A549 (cell line): Measurements from ENCODE around the gene SSH2. TPM values are rescaled to one million over a fixed set of nuclear protein-coding genes. Genes with fewer than 3 reads are reported as not detected.

Experiments used
- ATAC-seq, 2 experiments: fragments of 200-7000 bp in 1 of 2; fragments of >200 bp in 1 of 2; cut with Nextera tagmentation in 1 of 2; cut with Tn5 transposase in 1 of 2; 3 replicates each; pipeline versions ENCODE4 v1.8.0 to v1.9.1; 2018 to 2020; ENCODE audit warnings: mild to moderate bottlenecking in 1 of 2, moderate library complexity in 1 of 2
- CTCF ChIA-PET: fragments of 300-600 bp; sonication (Branson Sonifier 250); formaldehyde crosslinking; extraction: SDS; loops from one replicate; lab custom pipeline; 2021; ENCODE audit warnings: antibody characterized with exemption, inconsistent platforms; lab: Yijun Ruan, JAX
- POLR2A ChIA-PET: fragments of 350-600 bp; formaldehyde crosslinking; extraction: SDS; loops from one replicate; lab custom pipeline; 2021; ENCODE audit warnings: antibody characterized with exemption, inconsistent platforms; lab: Yijun Ruan, JAX
- DNase-seq, 2 experiments: peaks; one replicate each; pipeline versions ENCODE4 v3.0.0 to v3.0.0-alpha.2; 2011 to 2016; ENCODE audit warnings: low read depth in 1 of 2, low spot score in 1 of 2
- FAIRE-seq: peaks from 2 replicates; lab custom pipeline; 2011; peaks lifted over from hg19 to GRCh38; lab: Jason Lieb, UNC
- H3K27ac ChIP-seq, 2 experiments: fragments of >200 bp; sonication (Bioruptor Twin); formaldehyde crosslinking; 3 replicates each; pipeline ENCODE4 v1.5.1; 2016 to 2017
- H3K4me1 ChIP-seq: fragments of >200 bp; sonication (Bioruptor Twin); formaldehyde crosslinking; 3 replicates; pipeline ENCODE4 v1.6.1; 2016
- H3K4me2 ChIP-seq: fragments of >200 bp; sonication (Bioruptor Twin); formaldehyde crosslinking; 3 replicates; pipeline ENCODE4 v1.6.1; 2016
- H3K4me3 ChIP-seq: fragments of >200 bp; sonication (Bioruptor Twin); formaldehyde crosslinking; 3 replicates; pipeline ENCODE4 v1.5.1; 2016
- H3K9me3 ChIP-seq: fragments of >200 bp; sonication (Bioruptor Twin); formaldehyde crosslinking; 3 replicates; pipeline ENCODE4 v1.6.1; 2016
- BHLHE40 ChIP-seq: IDR thresholded peaks from 2 replicates; pipeline ENCODE4 v1.6.1; 2012; ENCODE audit warnings: low read depth, low read length, inconsistent platforms
- CBX2 ChIP-seq: fragments of 200-600 bp; sonication (generic); IDR thresholded peaks from 2 replicates; pipeline ENCODE4 v1.6.1; 2016; ENCODE audit warnings: low read depth, mild to moderate bottlenecking, borderline replicate concordance
- CBX8 ChIP-seq: fragments of 200-600 bp; sonication (generic); IDR thresholded peaks from 2 replicates; pipeline ENCODE4 v1.6.1; 2016
- CHD2 ChIP-seq: fragments of 150-350 bp; IDR thresholded peaks from 2 replicates; pipeline ENCODE4 v1.6.1; 2014; ENCODE audit warnings: low read length; ENCODE audit not compliant: partially characterized antibody
- EHF ChIP-seq: fragments of 250-450 bp; sonication (Bioruptor Pico); IDR thresholded peaks from 2 replicates; pipeline ENCODE4 v1.5.0; 2020; ENCODE audit warnings: mild to moderate bottlenecking
- EHMT2 ChIP-seq: fragments of 200-600 bp; sonication (generic); IDR thresholded peaks from 2 replicates; pipeline ENCODE4 v1.6.1; 2016; ENCODE audit warnings: antibody characterized with exemption, low read depth, mild to moderate bottlenecking, moderate library complexity
- EP300 ChIP-seq, 2 experiments: fragments of >200 bp; sonication (Bioruptor Twin); formaldehyde crosslinking; IDR thresholded peaks; 2 replicates in 1 of 2; 3 replicates in 1 of 2; pipeline ENCODE4 v1.6.1; 2016 to 2017
- FOSL2 ChIP-seq, 2 experiments: fragments of 450-650 bp in 1 of 2; fragments of >200 bp in 1 of 2; sonication (Bioruptor Twin) in 1 of 2; formaldehyde crosslinking; IDR thresholded peaks; 2 replicates each; pipeline versions ENCODE4 v1.5.0 to v1.6.1; 2016 to 2020; ENCODE audit warnings: mild to moderate bottlenecking in 1 of 2, moderate library complexity in 1 of 2
- FOXS1 ChIP-seq: fragments of 250-450 bp; sonication (Bioruptor Pico); IDR thresholded peaks from 2 replicates; pipeline ENCODE4 v1.5.0; 2020; ENCODE audit warnings: mild to moderate bottlenecking, moderate library complexity
- HEYL ChIP-seq: fragments of 250-450 bp; sonication (Bioruptor Pico); IDR thresholded peaks from 2 replicates; pipeline ENCODE4 v1.8.0; 2021; ENCODE audit warnings: mild to moderate bottlenecking, moderate library complexity
- HOXB13 ChIP-seq: fragments of 250-450 bp; sonication (Bioruptor Pico); IDR thresholded peaks from 2 replicates; pipeline ENCODE4 v1.5.0; 2020; ENCODE audit warnings: low read depth, mild to moderate bottlenecking, moderate library complexity
- KDM1A ChIP-seq: fragments of 200-600 bp; sonication (generic); IDR thresholded peaks from 2 replicates; pipeline ENCODE4 v1.6.1; 2016; ENCODE audit warnings: low read depth, mild to moderate bottlenecking
- MAFK ChIP-seq: fragments of 450-650 bp; IDR thresholded peaks from 2 replicates; pipeline ENCODE4 v1.6.1; 2014; ENCODE audit not compliant: partially characterized antibody
- MAZ ChIP-seq: fragments of 150-350 bp; IDR thresholded peaks from 2 replicates; pipeline ENCODE4 v1.6.1; 2014; ENCODE audit warnings: antibody characterized with exemption, low read depth, low read length, borderline replicate concordance
- MYC ChIP-seq: IDR thresholded peaks from 2 replicates; pipeline ENCODE4 v1.6.1; 2012; ENCODE audit warnings: mild to moderate bottlenecking, inconsistent platforms, low read length, improper control_type of control experiment, borderline replicate concordance
- NPAS2 ChIP-seq: fragments of 250-450 bp; sonication (Bioruptor Pico); IDR thresholded peaks from 2 replicates; pipeline ENCODE4 v1.8.0; 2022; ENCODE audit warnings: mild to moderate bottlenecking, moderate library complexity, borderline replicate concordance
- RAD21 ChIP-seq, 2 experiments: fragments of >200 bp in 1 of 2; sonication (Bioruptor Twin) in 1 of 2; formaldehyde crosslinking in 1 of 2; IDR thresholded peaks in 1 of 2; conservative IDR thresholded peaks in 1 of 2; 2 replicates in 1 of 2; 3 replicates in 1 of 2; pipeline ENCODE4 v1.6.1; 2012 to 2018; ENCODE audit warnings: inconsistent platforms in 1 of 2
- RARB ChIP-seq: fragments of 250-450 bp; sonication (Bioruptor Pico); IDR thresholded peaks from 2 replicates; pipeline ENCODE4 v1.8.0; 2021; ENCODE audit warnings: mild to moderate bottlenecking, moderate library complexity
- RNF2 ChIP-seq: fragments of 200-600 bp; sonication (generic); IDR thresholded peaks from 2 replicates; pipeline ENCODE4 v1.6.1; 2016; ENCODE audit warnings: low read depth, mild to moderate bottlenecking, antibody characterized with exemption, moderate library complexity, borderline replicate concordance
- SMC3 ChIP-seq: fragments of >200 bp; sonication (Bioruptor Twin); formaldehyde crosslinking; IDR thresholded peaks from 3 replicates; pipeline ENCODE4 v1.6.1; 2018; ENCODE audit warnings: inconsistent platforms
- SREBF2 ChIP-seq: fragments of 450-650 bp; IDR thresholded peaks from 2 replicates; pipeline ENCODE4 v1.6.1; 2014; ENCODE audit warnings: mild to moderate bottlenecking, moderate library complexity
- TFCP2L1 ChIP-seq: fragments of 250-450 bp; sonication (Bioruptor Pico); IDR thresholded peaks from 2 replicates; pipeline ENCODE4 v1.5.0; 2021; ENCODE audit warnings: mild to moderate bottlenecking
- ZC3H11A ChIP-seq: fragments of 450-650 bp; IDR thresholded peaks from 2 replicates; pipeline ENCODE4 v1.6.1; 2014; ENCODE audit warnings: antibody characterized with exemption, mild to moderate bottlenecking
- ZFP36 ChIP-seq: fragments of 450-650 bp; IDR thresholded peaks from 2 replicates; pipeline ENCODE4 v1.6.1; 2014; ENCODE audit warnings: borderline replicate concordance; ENCODE audit not compliant: partially characterized antibody
- ZSCAN20 ChIP-seq: fragments of 250-450 bp; sonication (Bioruptor Pico); IDR thresholded peaks from 2 replicates; pipeline ENCODE4 v1.8.0; 2022; ENCODE audit warnings: mild to moderate bottlenecking, moderate library complexity
- WGBS: methylation state at CpG from one replicate; pipeline ENCODE4 v1.1.6; 2017; ENCODE audit errors: missing lambda C conversion rate; 5-methylcytosine and 5-hydroxymethylcytosine counted together
- polyA plus RNA-seq, 4 experiments: library from polyadenylated mRNA; depleted of rRNA in 3 of 4; stranded (reverse); fragments of >200 nt; fragmentation: RNase III in 1 of 4; extraction: RNeasy Plus Mini Kit Qiagen cat#74134 plus additional on column Dnase treatment in 1 of 4; gene quantifications; 2 replicates in 3 of 4; 3 replicates in 1 of 4; pipeline ENCODE4 v1.2.3, GENCODE V29; 2011 to 2017
- TF ChIP-seq, protein P1 (sequence below): fragments of 450-650 bp; IDR thresholded peaks from 2 replicates; pipeline ENCODE4 v1.6.1; 2014; ENCODE audit warnings: antibody characterized with exemption
- TF ChIP-seq, protein P2 (sequence below): fragments of 250-450 bp; sonication (Bioruptor Pico); IDR thresholded peaks from 2 replicates; pipeline ENCODE4 v1.5.0; 2020; ENCODE audit warnings: low read depth, mild to moderate bottlenecking, moderate library complexity
- TF ChIP-seq, protein P3 (sequence below): fragments of 200-600 bp; sonication (generic); IDR thresholded peaks from 2 replicates; pipeline ENCODE4 v1.6.1; 2016; ENCODE audit warnings: antibody characterized with exemption, mild to moderate bottlenecking, moderate library complexity
- TF ChIP-seq, protein P4 (sequence below): fragments of >200 bp; sonication (Bioruptor Twin); formaldehyde crosslinking; IDR thresholded peaks from 2 replicates; pipeline ENCODE4 v1.6.1; 2016

SSH2 gene
- polyA plus RNA-seq, 2 of the 4 experiments (the other 2 are of a cell fraction): 20.7 to 24.5 TPM

DNA sequence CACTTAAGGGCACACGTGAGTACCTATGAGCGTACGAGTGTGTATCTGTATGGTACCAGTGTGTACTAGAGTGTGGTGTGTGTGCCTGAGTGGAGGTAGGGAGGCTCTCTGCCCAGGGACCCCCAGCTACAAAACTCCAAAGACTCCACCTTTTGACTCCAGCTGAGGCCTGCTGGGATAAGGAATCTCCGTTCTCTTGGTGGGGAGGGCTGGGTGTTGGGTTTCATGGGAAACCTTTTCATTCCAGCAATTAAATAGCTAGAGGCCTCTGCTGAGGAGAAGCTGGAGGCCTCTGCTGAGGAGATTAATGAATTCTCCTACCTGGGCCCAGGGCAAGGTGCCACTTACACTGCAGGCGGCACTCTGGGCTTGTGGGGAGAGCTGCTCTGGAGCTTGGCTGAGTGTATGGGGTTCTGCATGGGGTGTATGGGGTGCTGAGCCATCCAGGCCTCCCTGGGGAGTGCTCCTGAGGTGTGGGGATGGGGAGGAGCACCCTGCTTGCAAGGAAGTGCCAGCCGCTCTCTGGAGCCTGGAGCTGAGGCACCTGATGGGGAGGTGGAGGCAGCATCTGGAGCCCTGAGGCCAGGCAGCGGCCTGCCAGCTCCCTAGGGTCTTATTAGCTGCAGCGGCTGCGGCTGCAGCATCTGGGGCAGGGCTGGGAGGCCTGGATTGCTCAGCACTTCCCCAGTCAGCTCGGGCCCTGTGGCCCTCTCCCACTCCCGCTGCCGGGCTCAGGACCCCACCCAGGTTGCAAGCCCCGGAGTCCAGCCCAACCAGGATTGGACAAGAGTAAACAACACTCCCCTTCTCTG is 332.5 kb downstream of the SSH2 start:
- Histone ChIP-seq H3K27ac (no peak overlapping the region), H3K4me3 (no peak overlapping the region)
- ATAC-seq (no peak), DNase-seq (no peak)
- POLR2A ChIA-PET: no interaction called here
- no peak for TF ChIP-seq SREBF2
- TF ChIP-seq EP300 (IDR thresholded peaks at IDR 0.05): no peak
- TF ChIP-seq, protein P1, sequence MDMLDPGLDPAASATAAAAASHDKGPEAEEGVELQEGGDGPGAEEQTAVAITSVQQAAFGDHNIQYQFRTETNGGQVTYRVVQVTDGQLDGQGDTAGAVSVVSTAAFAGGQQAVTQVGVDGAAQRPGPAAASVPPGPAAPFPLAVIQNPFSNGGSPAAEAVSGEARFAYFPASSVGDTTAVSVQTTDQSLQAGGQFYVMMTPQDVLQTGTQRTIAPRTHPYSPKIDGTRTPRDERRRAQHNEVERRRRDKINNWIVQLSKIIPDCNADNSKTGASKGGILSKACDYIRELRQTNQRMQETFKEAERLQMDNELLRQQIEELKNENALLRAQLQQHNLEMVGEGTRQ: no peak
- TF ChIP-seq CBX2: no peak
- no peak for TF ChIP-seq MAFK
- TF ChIP-seq RNF2: no peak
- no peak for TF ChIP-seq MYC
- no peak for TF ChIP-seq RARB (CRISPR knock-in tag)
- TF ChIP-seq KDM1A: no peak
- no peak for TF ChIP-seq ZC3H11A
- TF ChIP-seq HEYL (CRISPR knock-in tag): no peak
- TF ChIP-seq, protein P2, sequence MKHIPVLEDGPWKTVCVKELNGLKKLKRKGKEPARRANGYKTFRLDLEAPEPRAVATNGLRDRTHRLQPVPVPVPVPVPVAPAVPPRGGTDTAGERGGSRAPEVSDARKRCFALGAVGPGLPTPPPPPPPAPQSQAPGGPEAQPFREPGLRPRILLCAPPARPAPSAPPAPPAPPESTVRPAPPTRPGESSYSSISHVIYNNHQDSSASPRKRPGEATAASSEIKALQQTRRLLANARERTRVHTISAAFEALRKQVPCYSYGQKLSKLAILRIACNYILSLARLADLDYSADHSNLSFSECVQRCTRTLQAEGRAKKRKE (CRISPR knock-in tag): no peak
- TF ChIP-seq CHD2: no peak
- TF ChIP-seq TFCP2L1 (CRISPR knock-in tag): no peak
- no peak for TF ChIP-seq HOXB13
- TF ChIP-seq FOXS1 (CRISPR knock-in tag): no peak
- TF ChIP-seq BHLHE40: no peak
- TF ChIP-seq, all 56 proteins: peak for 0
- Histone ChIP-seq H3K9me3 (no peaks in the 10 kb centered on the region), H3K4me1 (peaks cover 19% of the 10 kb centered on the region), H3K4me2 (no peak overlapping the region)
- FAIRE-seq: no peak
- CTCF ChIA-PET: interaction anchor here (0.6 to 11.5 kb wide), 10 partner anchors 10 to 496 kb away, joined by 3 to 325 read pairs (median 4); no protein-coding TSS in a partner anchor
- WGBS: 82% methylated on average over 9 of the region's 13 CpGs

DNA sequence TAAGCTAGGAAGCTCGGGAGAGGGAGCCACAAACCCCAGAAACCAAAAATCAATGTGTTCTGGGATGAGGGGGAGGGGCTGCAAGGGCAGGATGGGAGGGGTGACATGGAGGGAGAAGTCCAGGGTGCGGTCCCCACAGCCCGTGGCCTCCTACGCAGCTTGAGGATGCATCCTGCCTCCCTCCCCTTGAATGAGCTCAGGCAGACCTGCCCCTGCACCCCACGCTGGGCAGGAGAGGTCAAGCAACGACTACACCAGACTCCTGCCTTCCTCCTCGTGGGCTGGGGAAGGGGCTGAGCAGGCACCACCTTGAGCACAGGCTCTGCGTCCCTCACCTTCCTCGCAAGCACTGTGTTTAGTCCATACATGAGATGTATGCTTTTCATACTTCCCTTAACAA is 333.2 kb downstream of the SSH2 start:
- no peak for DNase-seq
- CTCF ChIA-PET: interaction anchor here (0.7 to 11.5 kb wide), 8 partner anchors 9 to 496 kb away, joined by 3 to 325 read pairs (median 6); no protein-coding TSS in a partner anchor
- no peak overlapping the region for H3K4me2 ChIP-seq
- H3K27ac ChIP-seq: no peak overlapping the region
- TF ChIP-seq EHMT2 (no peak), MAZ (no peak), FOSL2 (IDR thresholded peaks at IDR 0.05) (no peak), FOSL2 (CRISPR knock-in tag; IDR thresholded peaks at IDR 0.05) (no peak), ZFP36 (no peak), TFCP2L1 (CRISPR knock-in tag) (no peak), EHF (no peak), ZSCAN20 (CRISPR knock-in tag) (no peak), CBX8 (no peak), NPAS2 (CRISPR knock-in tag) (no peak), BHLHE40 (no peak), RAD21 (conservative IDR thresholded peaks at IDR 0.05 in 1 of 2, IDR thresholded peaks at IDR 0.05 in 1 of 2) (no peak), SMC3 (no peak)
- TF ChIP-seq, protein P3, sequence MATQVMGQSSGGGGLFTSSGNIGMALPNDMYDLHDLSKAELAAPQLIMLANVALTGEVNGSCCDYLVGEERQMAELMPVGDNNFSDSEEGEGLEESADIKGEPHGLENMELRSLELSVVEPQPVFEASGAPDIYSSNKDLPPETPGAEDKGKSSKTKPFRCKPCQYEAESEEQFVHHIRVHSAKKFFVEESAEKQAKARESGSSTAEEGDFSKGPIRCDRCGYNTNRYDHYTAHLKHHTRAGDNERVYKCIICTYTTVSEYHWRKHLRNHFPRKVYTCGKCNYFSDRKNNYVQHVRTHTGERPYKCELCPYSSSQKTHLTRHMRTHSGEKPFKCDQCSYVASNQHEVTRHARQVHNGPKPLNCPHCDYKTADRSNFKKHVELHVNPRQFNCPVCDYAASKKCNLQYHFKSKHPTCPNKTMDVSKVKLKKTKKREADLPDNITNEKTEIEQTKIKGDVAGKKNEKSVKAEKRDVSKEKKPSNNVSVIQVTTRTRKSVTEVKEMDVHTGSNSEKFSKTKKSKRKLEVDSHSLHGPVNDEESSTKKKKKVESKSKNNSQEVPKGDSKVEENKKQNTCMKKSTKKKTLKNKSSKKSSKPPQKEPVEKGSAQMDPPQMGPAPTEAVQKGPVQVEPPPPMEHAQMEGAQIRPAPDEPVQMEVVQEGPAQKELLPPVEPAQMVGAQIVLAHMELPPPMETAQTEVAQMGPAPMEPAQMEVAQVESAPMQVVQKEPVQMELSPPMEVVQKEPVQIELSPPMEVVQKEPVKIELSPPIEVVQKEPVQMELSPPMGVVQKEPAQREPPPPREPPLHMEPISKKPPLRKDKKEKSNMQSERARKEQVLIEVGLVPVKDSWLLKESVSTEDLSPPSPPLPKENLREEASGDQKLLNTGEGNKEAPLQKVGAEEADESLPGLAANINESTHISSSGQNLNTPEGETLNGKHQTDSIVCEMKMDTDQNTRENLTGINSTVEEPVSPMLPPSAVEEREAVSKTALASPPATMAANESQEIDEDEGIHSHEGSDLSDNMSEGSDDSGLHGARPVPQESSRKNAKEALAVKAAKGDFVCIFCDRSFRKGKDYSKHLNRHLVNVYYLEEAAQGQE: no peak
- TF ChIP-seq, protein P4, sequence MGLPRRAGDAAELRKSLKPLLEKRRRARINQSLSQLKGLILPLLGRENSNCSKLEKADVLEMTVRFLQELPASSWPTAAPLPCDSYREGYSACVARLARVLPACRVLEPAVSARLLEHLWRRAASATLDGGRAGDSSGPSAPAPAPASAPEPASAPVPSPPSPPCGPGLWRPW: no peak
- no peak for FAIRE-seq
- ATAC-seq: no peak
- no peaks in the 10 kb centered on the region for H3K9me3 ChIP-seq
- peaks cover 26% of the 10 kb centered on the region for H3K4me1 ChIP-seq
- no peak overlapping the region for H3K4me3 ChIP-seq
- 84% methylated on average over 8 of the region's 9 CpGs for WGBS
- POLR2A ChIA-PET: no interaction called here
